Vagina (tissue), 2 donors: ENCODE measurements around the gene PLSCR3. TPM values are rescaled to one million over a fixed set of nuclear protein-coding genes. Genes with fewer than 3 reads are reported as not detected.

Source experiments
- DNase-seq, 2 donors: peaks; one replicate each; pipeline ENCODE4 v3.0.0-alpha.2; 2017; ENCODE audit errors: extremely low spot score in 2 of 2
- H3K27ac ChIP-seq: fragments of 200-600 bp; sonication (generic); one replicate; pipeline ENCODE4 v1.5.1; 2019
- H3K27me3 ChIP-seq: fragments of 200-600 bp; sonication (generic); one replicate; pipeline ENCODE4 v1.5.1; 2019
- H3K36me3 ChIP-seq, 2 donors: fragments of 200-600 bp; sonication (generic); one replicate each; pipeline ENCODE4 v1.5.1; 2017 to 2019
- H3K4me1 ChIP-seq: fragments of 200-600 bp; sonication (generic); one replicate; pipeline ENCODE4 v1.5.1; 2019
- H3K4me3 ChIP-seq, 2 donors: fragments of 200-600 bp; sonication (generic); 1 replicate in 1 of 2; 2 replicates in 1 of 2; pipeline ENCODE4 v1.5.1; 2016 to 2019
- H3K9me3 ChIP-seq: fragments of 200-600 bp; sonication (generic); one replicate; pipeline ENCODE4 v1.5.1; 2019
- POLR2A ChIP-seq, 2 donors: fragments of 450-650 bp; IDR thresholded peaks; one replicate each; pipeline ENCODE4 v1.6.1; 2017; ENCODE audit warnings: antibody characterized with exemption in 2 of 2, mild to moderate bottlenecking in 2 of 2, moderate library complexity in 2 of 2
- POLR2AphosphoS5 ChIP-seq, 2 donors: sonication (generic); formaldehyde crosslinking; IDR thresholded peaks; one replicate each; pipeline ENCODE4 v1.9.0; 2017; ENCODE audit warnings: antibody characterized with exemption in 2 of 2, mild to moderate bottlenecking in 2 of 2, low read depth in 1 of 2; ENCODE audit not compliant: insufficient read depth in 1 of 2
- intact Hi-C: fragments of 100-400 bp; cut with DNase I; formaldehyde crosslinking; loops from one replicate; pipeline ENCODE4 v1.15.1; 2023
- total RNA-seq: library from RNA; depleted of rRNA; stranded (reverse); fragments of >200 nt; gene quantifications from one replicate; pipeline ENCODE4 v1.2.3, GENCODE V29; 2016
- TF ChIP-seq, protein P1 (sequence below), 3 experiments: fragments of 450-650 bp in 2 of 3; fragments of 200-600 bp in 1 of 3; sonication (generic) in 1 of 3; IDR thresholded peaks; one replicate each; pipeline ENCODE4 v1.5.1; 2017 to 2019; ENCODE audit warnings: antibody characterized with exemption in 3 of 3, mild to moderate bottlenecking in 2 of 3, moderate library complexity in 2 of 3

PLSCR3 gene
- total RNA-seq, 1 donor from 2014 or later: 37.1 TPM

DNA sequence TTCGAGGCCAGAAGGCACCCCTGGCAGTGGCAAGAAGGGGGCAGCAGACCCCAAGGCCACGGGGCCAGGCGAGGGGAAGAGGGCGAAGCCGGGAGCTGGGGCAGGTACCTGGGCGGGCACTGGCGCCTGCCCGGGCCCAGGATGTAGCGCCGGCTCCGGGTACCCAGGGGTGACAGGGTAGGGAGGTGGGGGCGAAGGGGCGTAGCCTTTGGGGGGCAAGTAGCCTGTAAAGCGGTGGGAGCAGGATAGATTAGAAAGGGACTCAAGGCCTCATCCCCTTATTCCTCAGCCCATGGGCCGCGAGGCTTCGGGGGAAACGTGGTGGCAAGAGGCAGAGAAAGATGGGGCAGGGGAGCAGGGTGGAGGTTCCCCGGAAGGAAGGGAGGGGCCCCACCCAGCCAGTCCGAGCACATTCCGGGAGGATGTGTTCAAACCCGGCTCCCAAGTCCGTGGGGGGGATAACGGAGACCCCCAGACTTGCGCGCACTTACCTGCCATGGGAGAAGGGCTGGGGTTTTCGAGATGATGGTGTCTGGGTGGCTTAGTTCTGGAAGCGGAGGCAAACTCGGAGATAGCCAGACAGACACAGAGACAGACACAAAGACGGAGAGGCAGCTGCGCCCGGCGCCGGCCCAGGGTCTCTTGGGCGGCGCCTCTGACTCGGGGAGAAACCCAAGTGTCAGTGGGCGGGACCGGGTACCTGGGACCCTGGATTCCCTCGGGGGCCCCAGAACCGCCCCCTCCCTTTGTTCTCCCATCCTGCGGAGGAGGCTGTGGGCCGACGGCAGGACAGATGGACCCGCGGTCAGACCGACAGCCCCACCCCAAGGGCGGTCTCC lies 493 bp downstream of the PLSCR3 start:
- Histone ChIP-seq H3K27me3 (no peaks in the 10 kb centered on the region), H3K36me3 (peaks cover 0 to 13% of the 10 kb centered on the region in 2 donors), H3K4me3 (peak overlapping the region; percentile 60 to 94), H3K4me1 (peaks cover 23% of the 10 kb centered on the region), H3K27ac (peak overlapping the region; percentile 86), H3K9me3 (no peaks in the 10 kb centered on the region)
- intact Hi-C loops: loop anchor here (5.0 kb wide), 1 partner anchor 93 kb away; no protein-coding TSS in a partner anchor
- no peak for TF ChIP-seq POLR2A (IDR thresholded peaks at IDR 0.05)
- TF ChIP-seq, protein P1, sequence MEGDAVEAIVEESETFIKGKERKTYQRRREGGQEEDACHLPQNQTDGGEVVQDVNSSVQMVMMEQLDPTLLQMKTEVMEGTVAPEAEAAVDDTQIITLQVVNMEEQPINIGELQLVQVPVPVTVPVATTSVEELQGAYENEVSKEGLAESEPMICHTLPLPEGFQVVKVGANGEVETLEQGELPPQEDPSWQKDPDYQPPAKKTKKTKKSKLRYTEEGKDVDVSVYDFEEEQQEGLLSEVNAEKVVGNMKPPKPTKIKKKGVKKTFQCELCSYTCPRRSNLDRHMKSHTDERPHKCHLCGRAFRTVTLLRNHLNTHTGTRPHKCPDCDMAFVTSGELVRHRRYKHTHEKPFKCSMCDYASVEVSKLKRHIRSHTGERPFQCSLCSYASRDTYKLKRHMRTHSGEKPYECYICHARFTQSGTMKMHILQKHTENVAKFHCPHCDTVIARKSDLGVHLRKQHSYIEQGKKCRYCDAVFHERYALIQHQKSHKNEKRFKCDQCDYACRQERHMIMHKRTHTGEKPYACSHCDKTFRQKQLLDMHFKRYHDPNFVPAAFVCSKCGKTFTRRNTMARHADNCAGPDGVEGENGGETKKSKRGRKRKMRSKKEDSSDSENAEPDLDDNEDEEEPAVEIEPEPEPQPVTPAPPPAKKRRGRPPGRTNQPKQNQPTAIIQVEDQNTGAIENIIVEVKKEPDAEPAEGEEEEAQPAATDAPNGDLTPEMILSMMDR (IDR thresholded peaks at IDR 0.05): no peak
- TF ChIP-seq POLR2AphosphoS5 (IDR thresholded peaks at IDR 0.05; ENCODE audit: insufficient read depth in 1 of 2, low read depth in 1 of 2): no peak
- DNase-seq: no peak

DNA sequence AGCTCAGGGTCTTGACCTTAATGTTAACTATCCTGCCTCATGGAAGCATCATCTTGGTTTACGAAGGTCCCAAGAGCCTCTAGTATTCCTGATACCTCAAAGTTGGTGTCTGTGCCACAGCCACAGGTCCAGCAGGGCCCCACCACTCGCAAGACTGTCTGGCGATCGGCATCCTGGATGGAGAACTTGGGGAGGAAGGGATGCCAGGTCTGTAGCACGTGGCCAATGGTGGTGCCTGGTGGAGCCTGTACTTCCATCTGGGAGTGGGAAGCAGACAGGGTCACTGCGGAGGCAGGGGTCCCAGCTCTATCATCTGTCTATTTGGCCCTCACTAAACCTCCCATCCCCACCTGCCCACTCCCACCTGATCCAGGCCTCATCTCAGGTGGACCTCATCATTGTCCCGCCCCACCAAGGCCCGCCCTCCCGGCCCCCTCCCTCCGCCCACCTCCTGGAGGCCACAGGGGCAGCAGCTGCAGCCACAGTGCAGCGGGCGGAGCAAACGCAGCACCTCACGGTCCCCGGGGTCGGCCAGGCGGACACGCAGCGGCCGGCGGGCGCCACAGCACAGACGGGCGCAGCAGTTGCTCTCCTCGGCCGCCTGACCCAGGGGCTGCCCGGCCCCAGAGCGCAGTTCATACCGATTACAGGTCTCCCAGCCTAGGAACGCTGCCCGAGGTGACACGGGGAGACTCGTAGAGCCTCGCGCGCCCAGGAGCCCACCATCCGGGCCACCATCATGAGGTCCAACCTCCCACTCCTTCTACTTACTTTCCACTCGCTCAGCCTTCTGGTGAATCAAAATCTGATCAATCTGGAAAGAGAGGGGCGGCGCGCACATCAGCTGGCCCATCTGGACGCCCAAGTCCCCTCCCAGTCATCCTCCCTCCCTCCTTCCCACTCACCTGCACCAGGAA lies 1.4 kb downstream of the PLSCR3 start:
- no peak for TF ChIP-seq POLR2A (IDR thresholded peaks at IDR 0.05)
- TF ChIP-seq POLR2AphosphoS5 (IDR thresholded peaks at IDR 0.05; ENCODE audit: insufficient read depth in 1 of 2, low read depth in 1 of 2): no peak
- TF ChIP-seq, protein P1 (IDR thresholded peaks at IDR 0.05): no peak
- peak overlapping the region; percentile 86 for H3K27ac ChIP-seq
- no peak for DNase-seq
- H3K9me3 ChIP-seq: no peaks in the 10 kb centered on the region
- H3K4me1 ChIP-seq: peaks cover 23% of the 10 kb centered on the region
- H3K36me3 ChIP-seq: peaks cover 0 to 16% of the 10 kb centered on the region in 2 donors
- H3K27me3 ChIP-seq: no peaks in the 10 kb centered on the region
- H3K4me3 ChIP-seq: peak overlapping the region; percentile 60 to 94
- intact Hi-C loops: loop anchor here (5.0 kb wide), 1 partner anchor 94 kb away; no protein-coding TSS in a partner anchor

DNA sequence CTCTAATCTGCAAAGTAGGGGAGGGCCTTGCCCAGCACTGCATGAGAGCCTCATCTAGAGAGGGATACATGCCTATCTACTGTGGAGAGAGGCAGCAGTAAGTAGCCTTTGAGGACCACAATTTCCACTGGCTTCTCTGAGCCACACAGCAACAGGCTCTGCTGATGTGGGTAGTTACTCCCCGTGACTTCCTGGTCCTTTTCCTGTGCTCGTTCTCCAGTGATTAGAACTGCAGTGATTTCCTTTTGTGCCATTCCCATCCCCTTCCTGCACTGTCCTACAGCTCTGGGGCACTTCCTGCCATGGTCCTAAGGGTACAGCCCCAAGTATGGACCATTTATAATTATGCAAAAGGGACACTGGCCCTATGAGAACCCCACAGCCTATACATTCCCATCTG lies 3.0 kb downstream of the PLSCR3 start:
- no peak for TF ChIP-seq POLR2A (IDR thresholded peaks at IDR 0.05)
- no peak for TF ChIP-seq POLR2AphosphoS5 (IDR thresholded peaks at IDR 0.05; ENCODE audit: insufficient read depth in 1 of 2, low read depth in 1 of 2)
- TF ChIP-seq, protein P1 (IDR thresholded peaks at IDR 0.05): no peak
- Histone ChIP-seq H3K27me3 (no peaks in the 10 kb centered on the region), H3K9me3 (no peaks in the 10 kb centered on the region), H3K4me1 (peaks cover 23% of the 10 kb centered on the region), H3K4me3 (no peak overlapping the region), H3K36me3 (peaks cover 0 to 16% of the 10 kb centered on the region in 2 donors), H3K27ac (no peak overlapping the region)
- DNase-seq: no peak
- intact Hi-C loops: loop anchor here (5.0 kb wide), 1 partner anchor 96 kb away; no protein-coding TSS in a partner anchor

DNA sequence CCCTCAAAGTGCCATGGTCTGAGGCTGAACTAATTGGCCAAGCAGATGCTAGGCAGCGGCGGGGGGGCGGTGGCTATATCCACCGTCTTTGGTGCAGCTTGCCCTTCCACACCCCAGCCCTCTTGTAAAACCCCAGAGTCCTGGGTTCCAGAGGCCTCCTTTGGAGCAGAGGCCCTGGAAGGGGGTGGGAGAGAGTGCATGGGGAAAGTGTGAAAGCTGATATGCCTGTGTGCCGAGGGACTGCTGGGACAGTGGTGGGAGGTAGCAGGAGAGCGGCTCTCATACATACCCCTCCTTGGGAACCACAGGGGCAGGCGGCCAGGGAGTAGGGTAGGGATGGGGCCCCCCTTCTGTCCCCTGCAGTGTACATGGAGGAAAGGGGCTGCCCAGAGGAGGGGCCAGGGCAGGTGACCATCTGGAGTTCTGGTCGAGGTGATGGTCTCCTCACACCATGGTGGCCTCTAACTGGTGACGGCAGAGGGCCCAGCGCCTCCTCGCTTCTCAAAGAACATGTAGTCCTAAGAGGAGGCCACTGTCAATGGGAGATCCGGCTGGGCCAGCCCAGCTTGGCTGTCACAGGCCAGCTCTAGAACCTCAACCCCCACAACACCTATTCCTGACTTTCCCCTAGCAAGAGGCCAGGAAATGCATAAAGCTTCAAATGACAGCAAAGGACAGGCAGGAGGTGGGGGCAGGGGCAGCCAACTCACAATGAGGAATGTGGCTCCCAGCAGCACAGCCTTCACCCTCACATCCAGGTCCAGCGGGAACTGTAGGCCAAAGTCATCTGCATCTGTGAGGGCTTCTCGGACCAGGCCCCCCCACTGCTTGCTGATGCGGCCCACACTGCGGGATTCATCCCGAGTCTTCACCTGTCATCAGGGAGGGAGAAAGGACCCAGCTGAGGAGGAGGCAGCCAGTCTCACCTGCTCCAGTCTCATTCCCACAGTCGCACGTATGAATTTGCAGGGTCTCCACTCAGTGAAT lies 4.1 kb downstream of the PLSCR3 start:
- peaks cover 0 to 16% of the 10 kb centered on the region in 2 donors for H3K36me3 ChIP-seq
- H3K27ac ChIP-seq: no peak overlapping the region
- no peak overlapping the region for H3K4me3 ChIP-seq
- no peak for DNase-seq
- intact Hi-C loops: loop anchor here (5.0 kb wide), 1 partner anchor 97 kb away; no protein-coding TSS in a partner anchor
- H3K4me1 ChIP-seq: peaks cover 18% of the 10 kb centered on the region
- TF ChIP-seq POLR2AphosphoS5 (IDR thresholded peaks at IDR 0.05; ENCODE audit: insufficient read depth in 1 of 2, low read depth in 1 of 2) (no peak), POLR2A (IDR thresholded peaks at IDR 0.05) (no peak)
- TF ChIP-seq, protein P1 (IDR thresholded peaks at IDR 0.05): no peak
- no peaks in the 10 kb centered on the region for H3K9me3 ChIP-seq
- H3K27me3 ChIP-seq: no peaks in the 10 kb centered on the region
